Islet of Langerhans (tissue), 1 donor: ENCODE measurements around the gene BAZ1B.
"Not testable (repeated sequence)": the region's sequence is repeated elsewhere in the genome, so short reads cannot be mapped to it uniquely, and the experiment has no call there.

ENCODE experiments used
- FAIRE-seq: peaks from one replicate; lab custom pipeline; 2011; peaks lifted over from hg19 to GRCh38; lab: Jason Lieb, UNC

The BAZ1B gene

DNA sequence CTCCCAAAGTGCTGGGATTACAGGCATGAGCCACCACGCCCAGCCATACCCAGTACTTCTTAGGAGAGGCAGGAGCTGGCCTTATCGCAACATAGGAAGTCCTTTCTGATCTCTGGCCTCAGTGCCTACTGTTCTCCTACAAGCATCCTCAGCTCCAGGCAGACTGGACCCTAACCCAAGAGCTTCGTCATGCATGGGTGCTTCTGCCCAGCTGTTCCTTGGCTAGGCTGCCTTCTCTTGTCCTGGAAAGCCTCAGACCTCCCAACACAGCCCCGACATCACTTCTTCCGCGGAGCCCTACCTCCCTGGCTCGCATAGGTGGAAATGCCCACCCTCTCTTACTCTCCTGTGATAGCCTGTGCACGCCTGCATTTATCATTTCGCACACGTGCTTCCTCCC, 19.6 kb upstream of the BAZ1B start:
- FAIRE-seq = no peak

DNA sequence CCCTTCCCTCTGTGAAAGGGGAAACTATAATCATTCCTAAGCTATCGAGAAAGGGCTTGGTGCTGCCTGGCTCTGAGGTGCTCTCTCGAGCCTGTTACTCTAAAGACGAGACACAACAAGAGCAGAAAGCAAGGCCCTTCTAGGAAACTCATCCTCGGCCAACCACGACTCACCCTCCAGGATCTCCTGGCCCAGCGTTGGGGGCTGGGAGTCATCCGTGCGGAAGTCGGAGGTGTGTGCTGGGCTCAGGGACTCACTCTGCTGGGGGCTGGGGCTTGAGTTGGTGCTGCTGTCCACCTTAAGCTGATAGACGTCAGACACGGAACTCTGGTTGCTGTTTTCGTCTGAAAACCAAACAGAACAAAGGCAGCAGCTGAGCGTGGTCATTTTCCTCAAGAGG, 17.6 kb upstream of the BAZ1B start:
- FAIRE-seq = no peak

DNA sequence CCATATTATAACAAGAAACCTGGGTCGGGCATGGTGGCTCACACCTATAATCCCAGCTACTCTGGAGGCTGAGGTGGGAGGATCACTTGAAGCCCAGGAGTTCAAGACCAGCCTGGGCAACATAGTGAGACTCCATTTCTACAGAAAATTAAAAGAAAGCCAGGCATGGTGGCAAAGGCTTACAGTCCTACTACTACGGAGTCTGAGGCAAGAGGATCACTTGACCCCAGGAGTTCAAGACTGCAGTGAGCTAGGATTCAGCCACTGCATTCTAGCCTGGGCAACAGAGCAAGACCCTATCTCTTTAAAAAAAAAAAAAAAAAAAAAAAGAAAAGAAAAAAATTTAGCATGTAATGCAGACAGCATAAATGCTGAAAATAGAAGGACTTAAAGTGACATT, 16.4 kb upstream of the BAZ1B start:
- not testable (repeated sequence) for FAIRE-seq

DNA sequence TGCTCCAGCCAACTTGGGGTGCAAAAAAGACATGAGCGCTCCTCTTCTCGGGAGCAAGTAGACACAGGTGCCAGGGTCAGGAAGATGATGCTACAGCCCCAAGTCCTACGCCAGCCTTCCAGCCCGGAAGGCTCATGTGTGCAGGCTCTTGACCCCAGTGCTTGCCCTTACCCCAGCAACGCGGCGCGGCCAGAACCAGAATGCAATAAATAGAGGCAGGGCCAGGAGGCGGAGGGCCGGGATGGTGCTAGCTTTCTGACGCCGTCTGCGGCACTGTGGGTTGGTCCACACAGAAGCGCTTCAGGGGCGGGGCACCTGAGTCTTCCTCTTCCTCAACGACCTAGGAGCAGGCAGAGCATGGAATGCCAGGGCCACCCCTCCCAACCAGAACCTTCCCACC, 15.0 kb upstream of the BAZ1B start:
- FAIRE-seq = no peak

DNA sequence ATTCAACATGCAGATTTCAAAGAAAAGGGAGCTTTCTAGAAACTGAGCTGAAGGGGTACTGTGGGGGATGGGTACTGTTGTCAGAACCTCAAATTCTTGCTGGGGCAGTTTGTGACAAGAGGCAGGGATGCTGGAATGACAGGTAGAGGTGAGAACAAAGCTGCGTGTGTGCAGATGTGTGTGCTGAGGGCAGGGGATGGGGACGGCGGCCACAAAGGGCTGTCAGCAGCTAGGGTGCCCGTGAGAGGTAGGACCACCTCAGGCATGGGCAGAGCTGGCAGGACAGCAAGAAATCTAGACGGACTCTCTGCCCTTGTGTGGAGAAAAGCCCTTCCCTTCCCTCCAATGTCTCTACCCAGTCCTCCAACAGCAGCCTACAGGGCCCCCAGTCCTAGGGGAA, 14.4 kb upstream of the BAZ1B start:
- FAIRE-seq = no peak

DNA sequence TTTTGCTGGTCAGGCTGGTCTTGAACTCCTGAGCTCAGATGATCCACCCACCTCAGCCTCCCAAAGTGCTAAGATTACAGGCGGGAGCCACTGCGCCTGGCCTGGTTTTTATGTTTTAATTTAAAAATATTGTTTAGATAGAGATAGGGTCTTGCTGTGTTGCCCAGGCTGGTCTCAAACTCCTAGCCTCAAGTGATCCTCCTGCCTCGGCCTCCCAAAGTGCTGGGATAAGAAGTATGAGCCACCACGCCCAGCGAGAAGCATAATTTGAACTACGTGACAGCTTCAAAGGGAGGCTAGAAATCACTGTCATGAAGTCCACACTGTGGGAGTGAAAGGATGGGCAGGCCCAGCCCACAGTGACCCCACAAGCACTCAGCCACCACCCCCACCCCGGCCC, 13.8 kb upstream of the BAZ1B start:
- not testable (repeated sequence) for FAIRE-seq

DNA sequence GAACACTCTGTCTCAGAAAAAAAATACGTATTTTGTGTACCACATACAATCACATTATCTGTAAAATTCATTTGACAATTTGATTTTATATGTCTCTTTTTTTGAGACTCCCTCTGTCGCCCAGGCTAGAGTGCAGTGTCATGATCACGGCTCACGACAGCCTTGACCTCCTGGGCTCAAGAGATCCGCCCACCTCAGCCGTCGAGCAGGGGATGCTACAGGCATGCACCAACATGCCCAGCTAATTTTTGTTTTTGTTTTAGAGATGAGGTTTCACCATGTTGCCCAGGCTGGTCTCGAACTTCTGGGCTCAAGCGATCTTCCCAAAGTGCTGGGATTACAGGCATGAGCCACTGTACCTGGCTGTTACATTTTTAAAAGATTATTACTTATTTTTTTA, 11.6 kb upstream of the BAZ1B start:
- FAIRE-seq = no peak

DNA sequence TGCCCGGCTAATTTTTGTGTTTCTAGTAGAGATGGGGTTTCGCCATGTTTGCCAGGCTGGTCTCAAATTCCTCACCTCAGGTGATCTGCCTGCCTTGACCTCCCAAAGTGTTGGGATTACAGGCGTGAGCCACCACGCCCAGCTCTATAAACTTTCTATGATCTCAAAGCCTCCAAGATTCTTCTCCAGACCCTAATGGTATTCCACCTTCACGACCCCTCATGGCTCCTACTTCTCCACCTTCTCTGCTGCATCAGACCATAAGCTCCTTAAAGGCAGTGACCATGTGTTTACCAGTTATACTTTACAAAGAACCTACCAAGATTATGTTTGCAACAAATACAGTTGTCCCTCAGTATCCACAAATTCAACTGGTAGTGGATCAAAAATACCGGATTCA, 10.1 kb upstream of the BAZ1B start:
- FAIRE-seq = no peak

DNA sequence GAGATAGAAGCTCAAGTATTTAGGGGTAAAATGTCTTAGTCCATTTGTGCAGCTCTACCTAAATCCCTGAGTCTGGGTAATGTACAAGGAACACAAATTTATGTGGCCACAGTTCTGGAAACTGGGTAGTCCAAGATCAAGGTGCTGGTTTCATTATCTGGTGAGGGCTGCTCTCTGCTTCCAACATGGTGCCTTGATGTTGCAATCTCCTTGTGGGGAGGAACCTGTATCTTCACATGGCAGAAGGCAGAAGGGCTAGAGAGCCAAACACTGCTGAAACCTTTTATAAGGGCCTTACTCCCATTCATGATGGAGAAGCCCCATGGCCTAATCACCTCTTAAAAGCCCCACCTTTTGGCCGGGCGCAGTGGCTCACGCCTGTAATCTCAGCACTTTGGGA, 8.7 kb upstream of the BAZ1B start:
- FAIRE-seq = no peak

DNA sequence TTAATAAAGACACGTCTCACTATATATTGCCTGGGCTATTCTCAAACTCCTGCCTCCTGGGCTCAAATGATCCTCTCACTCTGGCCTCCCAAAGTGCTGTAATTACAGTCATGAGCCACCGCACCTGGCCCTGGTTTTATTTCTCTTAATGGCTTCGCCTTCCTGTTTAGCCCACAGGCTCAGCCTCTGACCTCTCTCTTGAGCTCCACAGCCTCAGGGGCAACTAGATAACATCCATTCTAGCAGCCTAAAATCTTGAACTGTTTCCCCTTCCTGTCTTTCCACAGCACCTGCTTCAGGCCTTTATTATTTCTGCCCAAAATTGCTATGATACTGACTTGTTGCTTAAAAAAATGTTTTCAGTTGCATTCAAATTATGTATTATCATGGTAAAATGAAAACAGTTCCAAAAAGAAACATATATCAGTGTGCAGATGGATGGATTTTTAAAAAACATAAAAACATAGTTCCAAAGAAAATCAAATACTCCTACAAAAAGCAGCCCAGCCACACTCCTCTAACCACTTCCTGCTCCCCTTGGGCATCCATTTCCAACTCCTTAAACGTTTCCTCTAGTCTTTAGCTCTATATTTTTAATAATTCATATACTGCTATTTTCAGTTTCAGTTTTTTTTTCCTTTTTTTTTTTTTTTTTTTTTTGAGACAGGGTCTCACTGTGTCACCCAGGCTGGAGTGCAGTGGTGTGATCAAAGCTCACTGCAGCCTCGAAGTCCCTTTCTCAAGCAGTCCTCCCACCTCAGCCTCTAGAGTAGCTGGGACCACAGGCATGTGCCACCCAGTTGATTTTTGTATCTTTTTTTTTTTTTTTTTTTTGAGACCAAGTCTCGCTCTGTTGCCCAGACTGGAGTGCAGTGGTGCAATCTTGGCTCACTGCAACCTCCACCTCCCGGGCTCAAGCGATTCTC, 5.1 kb upstream of the BAZ1B start:
- no peak for FAIRE-seq

DNA sequence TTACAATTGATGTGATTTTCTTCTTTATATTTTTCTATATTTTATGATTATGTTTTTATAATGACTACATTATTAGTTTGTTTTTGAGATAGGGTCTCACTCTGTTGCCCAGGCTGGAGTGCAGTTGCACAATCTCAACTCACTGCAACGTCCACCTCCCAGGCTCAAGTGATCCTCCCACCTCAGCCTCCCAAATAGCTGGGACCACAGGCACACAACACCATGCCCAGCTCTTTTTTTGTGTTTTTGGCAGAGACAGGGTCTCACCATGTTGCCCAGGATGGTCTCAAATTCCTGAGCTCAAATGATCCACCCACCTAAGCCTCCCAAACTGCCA, 4.0 kb upstream of the BAZ1B start:
- FAIRE-seq = not testable (repeated sequence)

DNA sequence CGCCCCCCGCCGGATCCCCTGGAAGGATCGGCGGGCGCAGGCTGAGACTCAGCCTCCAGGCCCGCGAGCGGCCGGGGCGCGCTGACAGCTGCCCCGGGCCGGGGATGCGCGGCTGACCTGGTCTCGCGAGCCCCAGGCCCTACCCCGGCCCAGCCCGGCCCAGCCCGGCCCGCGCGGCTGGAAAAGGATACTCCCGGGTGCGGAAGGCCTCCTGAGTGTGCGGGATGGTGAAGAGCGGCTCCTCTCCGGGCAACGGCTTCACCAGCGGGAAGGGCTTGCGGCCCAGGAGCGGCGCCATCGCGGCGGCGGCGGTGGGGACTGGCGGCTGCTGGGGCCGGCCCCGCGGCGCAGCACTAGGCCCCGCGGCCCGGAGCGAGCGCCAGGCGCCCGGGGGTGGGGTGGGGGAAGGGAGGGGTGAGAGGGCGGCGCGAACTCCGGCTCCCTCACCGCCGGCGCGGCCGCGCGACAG, 423 bp downstream of the BAZ1B start:
- FAIRE-seq = no peak

DNA sequence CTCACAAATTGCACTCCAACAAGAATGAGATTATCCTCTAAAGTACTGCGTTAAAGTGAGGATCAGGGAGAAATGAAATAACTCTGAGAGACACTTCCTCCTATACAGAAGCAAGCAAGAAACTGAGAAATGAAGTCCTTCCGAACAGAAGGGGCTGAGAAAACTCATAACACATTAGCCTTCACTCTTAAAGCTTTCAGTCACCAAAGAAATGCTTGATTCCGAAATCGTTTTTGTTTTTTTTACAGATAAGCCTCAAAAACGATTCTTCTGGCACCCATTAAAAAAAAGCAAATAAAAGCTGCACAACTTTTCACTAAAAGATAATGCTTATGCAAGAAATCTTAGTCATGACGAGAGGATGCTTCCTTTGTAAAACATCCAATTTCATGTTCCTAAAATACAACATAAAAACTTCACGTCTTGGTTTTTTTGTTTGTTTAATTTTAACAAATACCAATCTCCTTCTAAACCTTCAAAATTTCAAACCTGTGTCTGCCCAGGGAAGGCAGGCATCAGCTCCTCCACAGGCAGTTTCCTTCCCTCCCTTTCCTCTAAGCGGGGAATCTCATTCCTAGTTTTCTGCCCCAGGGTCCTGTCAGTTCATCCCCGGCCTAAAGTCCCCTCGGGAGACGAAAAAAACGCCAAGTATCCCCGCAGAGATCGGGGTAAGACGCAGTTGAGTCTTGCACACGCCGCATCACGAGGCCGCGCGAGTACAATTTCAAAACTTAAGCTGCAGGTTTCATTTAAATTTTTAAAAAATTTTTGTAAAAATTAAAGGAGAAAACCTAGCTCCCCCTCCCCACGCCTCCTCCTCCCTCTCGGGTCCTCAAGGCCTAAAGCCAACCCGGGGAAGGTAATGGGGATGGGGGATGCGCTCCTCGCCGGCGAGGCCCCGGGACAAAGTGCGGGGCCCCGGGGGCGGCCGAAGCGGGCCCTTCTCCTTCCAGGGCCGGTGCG, 1.1 kb downstream of the BAZ1B start:
- FAIRE-seq = no peak

DNA sequence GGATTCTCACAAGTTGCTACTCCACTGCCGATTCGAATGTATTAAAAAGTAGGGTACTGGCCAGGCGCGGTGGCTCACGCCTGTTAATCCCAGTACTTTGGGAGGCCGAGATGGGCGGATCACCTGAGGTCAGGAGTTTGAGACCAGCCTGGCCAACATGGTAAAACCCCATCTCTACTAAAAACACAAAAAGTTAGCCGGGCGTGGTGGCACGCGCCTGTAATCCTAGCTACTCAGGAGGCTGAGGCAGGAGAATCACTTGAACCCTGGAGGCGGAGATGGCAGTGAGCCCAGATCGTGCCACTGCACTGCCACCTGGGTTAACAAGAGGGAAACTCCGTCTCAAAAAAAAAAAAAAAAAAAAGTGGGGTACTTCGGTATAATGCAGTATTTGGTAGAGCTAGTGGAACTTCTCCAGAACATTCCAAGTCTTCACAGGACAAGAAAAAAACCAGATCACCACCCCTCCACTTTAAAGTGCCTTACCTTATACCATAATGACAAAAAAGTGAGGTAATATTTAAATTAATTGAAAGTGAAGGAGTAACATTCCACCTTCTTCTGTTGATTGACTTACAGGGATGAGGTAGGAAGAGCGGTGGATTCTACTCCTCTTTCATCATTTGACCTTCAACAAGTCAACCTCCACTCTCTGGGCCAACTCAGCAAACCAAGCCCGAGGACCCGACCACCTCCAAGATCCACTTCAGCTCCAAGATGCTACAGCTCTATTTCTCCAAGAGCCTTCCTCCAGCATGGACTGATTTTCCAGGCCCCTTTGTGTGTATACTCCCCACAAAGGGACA, 2.0 kb downstream of the BAZ1B start:
- FAIRE-seq = no peak

DNA sequence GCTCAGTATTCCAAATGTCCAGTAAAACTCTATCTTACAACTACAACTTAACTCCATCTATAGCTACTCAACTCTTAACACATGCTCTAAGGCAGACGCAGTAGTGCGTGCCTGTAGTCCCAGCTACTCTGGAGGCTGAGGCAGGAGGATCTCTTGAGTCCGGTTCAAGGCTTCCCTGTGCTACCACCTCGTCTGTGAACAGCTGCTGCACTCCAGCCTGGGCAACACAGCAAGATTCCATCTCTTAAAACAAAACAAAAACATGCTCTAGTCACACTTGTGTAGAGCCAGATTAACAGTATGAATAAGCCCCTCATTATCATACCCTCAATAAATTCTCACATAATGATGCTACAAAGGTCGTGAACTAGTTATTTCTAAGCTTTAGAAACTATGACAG, 3.6 kb downstream of the BAZ1B start:
- FAIRE-seq = no peak

DNA sequence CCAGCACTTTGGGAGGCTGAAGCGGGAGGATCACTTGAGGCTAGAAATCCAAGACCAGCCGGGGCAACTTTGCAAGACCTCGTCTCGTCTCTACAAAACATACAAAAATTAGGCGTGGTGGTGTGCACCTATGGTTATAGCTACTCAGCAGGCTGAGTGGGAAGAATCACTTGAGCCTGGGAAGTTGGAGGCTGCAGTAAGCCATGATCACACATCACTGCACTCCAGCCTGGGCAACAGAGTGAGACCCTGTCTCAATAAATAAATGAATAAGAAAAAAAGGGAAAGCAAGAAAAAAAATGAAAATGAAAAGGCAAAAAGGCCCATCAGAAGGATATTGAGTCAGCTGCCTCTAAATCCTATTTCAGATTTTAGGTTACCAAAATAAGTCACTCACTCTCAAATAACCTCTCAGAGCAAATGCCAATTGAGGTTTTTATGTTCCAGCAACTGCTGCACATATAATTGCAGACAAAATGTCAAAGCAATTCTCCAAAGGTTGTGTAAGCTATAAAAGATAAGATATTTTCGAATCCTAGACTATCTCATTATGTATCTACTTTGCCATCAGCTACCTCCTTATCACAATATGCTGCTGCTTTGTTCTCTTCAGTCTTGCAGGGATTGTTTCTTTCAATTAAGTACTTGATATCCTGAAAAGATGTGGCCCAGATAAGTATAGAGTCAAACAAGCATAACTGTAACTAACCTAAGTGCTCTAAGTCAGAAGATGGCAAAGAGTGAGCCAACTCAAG, 4.7 kb downstream of the BAZ1B start:
- no peak for FAIRE-seq

DNA sequence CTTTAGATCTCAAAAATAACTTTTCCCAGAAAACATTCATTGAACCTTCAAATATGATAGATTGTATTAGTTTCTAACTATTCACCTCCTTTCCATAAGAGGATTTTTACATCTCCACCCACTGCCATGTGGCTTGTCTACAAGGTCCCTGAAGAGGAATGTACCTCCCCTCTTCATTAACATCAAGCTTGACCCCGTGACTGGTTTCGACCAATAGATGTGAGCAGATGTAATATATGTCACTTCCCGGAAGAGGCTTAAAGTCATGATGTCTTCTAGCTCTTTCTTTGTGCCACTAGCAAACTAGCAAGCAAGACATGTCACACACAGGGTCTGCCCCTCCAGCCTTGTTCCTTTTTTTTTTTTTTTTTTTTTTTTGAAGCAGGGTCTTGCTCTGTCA, 6.9 kb downstream of the BAZ1B start:
- FAIRE-seq = no peak

DNA sequence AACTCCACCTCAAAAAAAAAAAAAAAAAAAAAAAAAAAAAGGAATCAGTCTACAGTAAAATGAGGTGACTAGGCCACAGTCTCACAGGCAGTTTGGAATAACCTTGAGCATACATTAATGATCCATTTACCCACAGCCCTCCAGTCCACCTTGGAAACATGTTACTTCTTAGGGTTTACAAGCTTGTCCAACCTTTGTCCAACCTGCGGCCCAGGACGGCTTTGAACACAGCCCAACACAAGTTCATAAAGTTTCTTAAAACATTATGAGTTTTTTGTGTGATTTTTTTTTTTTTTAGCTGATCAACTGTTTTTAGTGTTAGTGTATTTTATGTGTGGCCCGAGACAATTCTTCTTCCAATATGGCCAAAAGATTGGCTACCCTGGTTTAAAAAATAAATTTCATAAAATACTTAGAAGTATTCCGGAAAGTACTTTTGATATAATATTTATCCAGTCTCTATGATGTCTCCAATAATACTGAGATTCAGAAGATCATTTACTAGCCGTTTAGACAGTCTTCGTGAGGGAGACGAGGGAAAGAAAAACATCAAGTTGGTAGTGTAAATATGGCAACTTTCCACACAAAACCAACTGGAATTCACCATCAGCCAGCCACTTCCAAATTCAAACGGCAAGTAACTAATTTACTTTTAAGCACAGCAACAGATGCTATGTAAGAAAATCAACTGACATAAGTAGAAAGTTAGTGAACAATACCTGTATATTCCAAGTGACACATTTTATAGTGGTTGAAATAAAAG, 9.9 kb downstream of the BAZ1B start:
- FAIRE-seq = peak; percentile 9

DNA sequence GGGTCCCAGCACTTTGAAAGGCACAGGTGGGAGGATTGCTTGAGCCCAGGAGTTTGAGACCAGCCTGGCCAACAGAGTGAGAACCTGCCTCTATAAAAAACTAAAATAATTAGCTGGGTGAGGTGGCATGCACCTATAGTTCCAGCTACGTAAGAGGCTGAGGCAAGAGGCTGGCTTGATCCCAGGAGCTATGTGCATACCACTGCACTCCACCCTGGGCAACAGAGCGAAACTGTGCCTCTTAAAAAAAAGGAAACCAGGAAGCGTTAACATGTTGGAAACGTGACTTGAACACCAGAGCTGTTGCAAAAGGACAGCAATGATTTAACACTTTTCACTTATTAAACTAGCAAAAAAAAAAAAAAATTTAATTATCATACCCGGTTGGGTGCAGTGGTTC, 12.6 kb downstream of the BAZ1B start:
- FAIRE-seq = no peak

DNA sequence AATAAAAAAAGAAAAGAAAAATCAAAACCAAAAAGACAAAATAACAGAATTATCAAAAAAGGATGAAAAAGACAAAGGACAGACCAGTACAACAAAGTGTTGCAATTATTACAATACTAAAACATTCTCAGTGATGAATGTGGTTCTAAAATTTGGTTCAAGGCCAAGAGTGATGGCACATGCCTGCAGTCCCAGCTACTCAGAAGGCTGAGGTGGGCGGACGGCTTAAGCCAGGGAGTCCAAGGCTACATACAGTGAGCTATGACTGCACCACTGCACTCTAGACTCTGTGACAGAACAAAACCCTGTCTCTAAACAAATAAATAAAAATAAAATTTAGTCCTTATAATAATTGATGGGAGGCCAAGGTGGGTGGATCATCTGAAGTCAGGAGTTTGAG, 14.5 kb downstream of the BAZ1B start:
- FAIRE-seq = no peak

DNA sequence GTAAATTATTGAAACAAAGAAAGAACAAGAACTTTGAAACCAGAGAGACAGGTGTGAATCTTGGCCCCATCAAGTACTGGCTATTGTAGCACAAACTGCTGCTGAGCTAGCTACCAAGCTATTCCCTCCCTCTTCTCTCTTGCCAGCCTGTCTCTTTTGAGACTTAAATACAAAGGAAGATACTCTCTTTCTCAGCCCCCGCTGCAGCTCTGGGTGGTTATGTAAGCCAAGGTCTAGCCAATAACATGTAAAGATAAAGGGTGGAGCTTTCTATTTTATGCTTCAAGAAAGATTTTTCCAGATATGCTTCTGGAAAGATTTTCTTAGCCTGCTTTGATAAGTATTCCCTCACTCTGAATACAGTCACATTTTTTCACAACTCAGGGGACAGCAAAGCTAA, 17.2 kb downstream of the BAZ1B start:
- FAIRE-seq = no peak
